Astrocyte (in vitro differentiated cells and primary cell): Measurements from ENCODE around the gene ERMAP. TPM values are rescaled to one million over a fixed set of nuclear protein-coding genes. Genes with fewer than 3 reads are reported as not detected.

Source experiments
- DNase-seq: peaks from one replicate; pipeline ENCODE4 v3.0.0-alpha.2; 2010; ENCODE audit warnings: low read depth
- FAIRE-seq: peaks from 2 replicates; lab custom pipeline; 2011; peaks lifted over from hg19 to GRCh38; lab: Jason Lieb, UNC
- H2AFZ ChIP-seq: 2 replicates; pipeline ENCODE4 v1.6.0; 2012; ENCODE audit warnings: low read depth, low read length, inconsistent platforms
- H3K27ac ChIP-seq: 2 replicates; pipeline ENCODE4 v1.5.1; 2011; ENCODE audit warnings: low read depth, low read length, inconsistent platforms
- H3K27me3 ChIP-seq: 2 replicates; pipeline ENCODE4 v1.6.0; 2011; ENCODE audit warnings: low read length, inconsistent platforms; ENCODE audit not compliant: insufficient read depth
- H3K36me3 ChIP-seq: 2 replicates; pipeline ENCODE4 v1.5.1; 2011; ENCODE audit warnings: low read length, inconsistent platforms; ENCODE audit not compliant: insufficient read depth
- H3K4me1 ChIP-seq: 2 replicates; pipeline ENCODE4 v1.5.1; 2011; ENCODE audit warnings: low read length, inconsistent platforms; ENCODE audit not compliant: insufficient read depth
- H3K4me2 ChIP-seq: 2 replicates; pipeline ENCODE4 v1.6.0; 2012; ENCODE audit warnings: low read length, inconsistent platforms
- H3K4me3 ChIP-seq: 2 replicates; pipeline ENCODE4 v1.5.1; 2011; ENCODE audit warnings: low read depth, mild to moderate bottlenecking, low read length, inconsistent platforms; ENCODE audit not compliant: insufficient read depth
- H3K79me2 ChIP-seq: 2 replicates; pipeline ENCODE4 v1.6.0; 2012; ENCODE audit warnings: mild to moderate bottlenecking, low read length, inconsistent platforms; ENCODE audit not compliant: insufficient read depth
- H3K9ac ChIP-seq: 2 replicates; pipeline ENCODE4 v1.6.0; 2012; ENCODE audit warnings: mild to moderate bottlenecking, low read length, inconsistent platforms
- H3K9me3 ChIP-seq: 2 replicates; pipeline ENCODE4 v1.5.1; 2012; ENCODE audit warnings: low read depth, mild to moderate bottlenecking, low read length, inconsistent platforms; ENCODE audit not compliant: insufficient read depth
- H4K20me1 ChIP-seq: 2 replicates; pipeline ENCODE4 v1.6.0; 2012; ENCODE audit warnings: low read length, inconsistent platforms; ENCODE audit not compliant: insufficient read depth
- H3K27ac Mint-ChIP-seq: one replicate; pipeline ENCODE4 v1.8.0; 2021; ENCODE audit warnings: mild to moderate bottlenecking, mixed read lengths; ENCODE audit not compliant: unreplicated experiment
- H3K27me3 Mint-ChIP-seq: one replicate; pipeline ENCODE4 v1.8.0; 2021; ENCODE audit warnings: low read depth, mixed read lengths; ENCODE audit not compliant: unreplicated experiment
- H3K36me3 Mint-ChIP-seq: one replicate; pipeline ENCODE4 v1.8.0; 2021; ENCODE audit warnings: low read depth, mixed read lengths; ENCODE audit not compliant: unreplicated experiment
- H3K4me1 Mint-ChIP-seq: one replicate; pipeline ENCODE4 v1.8.0; 2021; ENCODE audit warnings: low read depth, mixed read lengths; ENCODE audit not compliant: unreplicated experiment
- H3K4me3 Mint-ChIP-seq: one replicate; pipeline ENCODE4 v1.8.0; 2021; ENCODE audit warnings: mild to moderate bottlenecking, moderate library complexity, mixed read lengths; ENCODE audit not compliant: unreplicated experiment
- H3K9me3 Mint-ChIP-seq: one replicate; pipeline ENCODE4 v1.8.0; 2021; ENCODE audit warnings: mild to moderate bottlenecking, mixed read lengths; ENCODE audit not compliant: unreplicated experiment
- CTCF ChIP-seq: IDR thresholded peaks from 2 replicates; pipeline ENCODE4 v1.5.1; 2011; ENCODE audit warnings: low read depth, mild to moderate bottlenecking, inconsistent platforms, low read length, moderate library complexity; ENCODE audit not compliant: insufficient read depth
- EZH2 ChIP-seq: IDR thresholded peaks from 2 replicates; pipeline ENCODE4 v1.6.1; 2012; ENCODE audit warnings: mild to moderate bottlenecking, low read length, inconsistent platforms; ENCODE audit not compliant: insufficient read depth
- total RNA-seq: library from RNA; stranded (reverse); gene quantifications from 2 replicates; pipeline ENCODE4 v1.2.1, GENCODE V29; 2021

ERMAP gene
- total RNA-seq, 1 donor from 2014 or later: 8.9 TPM

- H3K27ac Mint-ChIP-seq: no peak overlapping the region
- H3K4me3 ChIP-seq: no peak overlapping the region
- no peaks in the 10 kb centered on the region for H3K9me3 Mint-ChIP-seq
- no peak overlapping the region for H3K4me2 ChIP-seq
- H3K36me3 Mint-ChIP-seq: peaks cover 1% of the 10 kb centered on the region
- no peak overlapping the region for H3K9ac ChIP-seq
- peaks cover 21% of the 10 kb centered on the region for H3K27me3 Mint-ChIP-seq
- no peak overlapping the region for H2AFZ ChIP-seq
- peaks cover 6% of the 10 kb centered on the region for H3K27me3 ChIP-seq
- no peaks in the 10 kb centered on the region for H3K4me1 ChIP-seq
- no peaks in the 10 kb centered on the region for H3K79me2 ChIP-seq
- no peaks in the 10 kb centered on the region for H3K36me3 ChIP-seq
- H3K27ac ChIP-seq: no peak overlapping the region
- no peaks in the 10 kb centered on the region for H3K4me1 Mint-ChIP-seq
- H3K4me3 Mint-ChIP-seq: no peak overlapping the region
- DNase-seq (no peak), FAIRE-seq (no peak)
- H4K20me1 ChIP-seq: no peaks in the 10 kb centered on the region
- no peaks in the 10 kb centered on the region for H3K9me3 ChIP-seq
- TF ChIP-seq CTCF (no peak), EZH2 (no peak)
These were observed 72.3 kb downstream of the ERMAP start for GRCh38 chr1:42889264-42889663.

GRCh38 chr1:42891465-42892138 lies 74.7 kb downstream of the ERMAP start:
- H4K20me1 ChIP-seq: no peaks in the 10 kb centered on the region
- Mint-ChIP-seq H3K36me3 (peaks cover 3% of the 10 kb centered on the region), H3K4me1 (no peaks in the 10 kb centered on the region), H3K27ac (no peak overlapping the region), H3K4me3 (no peak overlapping the region), H3K9me3 (peaks cover 6% of the 10 kb centered on the region), H3K27me3 (peaks cover 23% of the 10 kb centered on the region)
- H3K27ac ChIP-seq: no peak overlapping the region
- H2AFZ ChIP-seq: no peak overlapping the region
- peaks cover 6% of the 10 kb centered on the region for H3K27me3 ChIP-seq
- H3K9me3 ChIP-seq: no peaks in the 10 kb centered on the region
- H3K4me1 ChIP-seq: no peaks in the 10 kb centered on the region
- H3K9ac ChIP-seq: no peak overlapping the region
- DNase-seq (no peak), FAIRE-seq (no peak)
- H3K79me2 ChIP-seq: no peaks in the 10 kb centered on the region
- no peak overlapping the region for H3K4me3 ChIP-seq
- TF ChIP-seq CTCF (no peak), EZH2 (no peak)
- H3K4me2 ChIP-seq: no peak overlapping the region
- no peaks in the 10 kb centered on the region for H3K36me3 ChIP-seq

Other genes with a start within 250 kb of the ERMAP start
- gene PPIH, start 158.7 kb upstream of the ERMAP start, total RNA-seq: 23.5 and 28.5 TPM in 2 replicates
- gene YBX1, start 134.7 kb upstream of the ERMAP start, total RNA-seq: 744 and 872 TPM in 2 replicates
- 0.11 TPM in 1 of 2 replicates, not detected in the other for gene CLDN19, start 76.9 kb upstream of the ERMAP start, total RNA-seq
- gene P3H1, start 50.1 kb upstream of the ERMAP start, total RNA-seq: 277 and 351 TPM in 2 replicates
- 9.5 and 12.6 TPM in 2 replicates for gene C1orf50, start 49.9 kb upstream of the ERMAP start, total RNA-seq
- gene TMEM269, start 32.1 kb upstream of the ERMAP start, total RNA-seq: 0.07 and 0.09 TPM in 2 replicates
- 19.7 and 28.1 TPM in 2 replicates for gene SVBP, start 275 bp downstream of the ERMAP start, total RNA-seq
- 5.8 and 6.3 TPM in 2 replicates for gene ZNF691, start 29.5 kb downstream of the ERMAP start, total RNA-seq
- gene SLC2A1, start 141.7 kb downstream of the ERMAP start, total RNA-seq: 506 and 521 TPM in 2 replicates